ENCODE measurements around the gene ABHD12. TPM values are rescaled to one million over a fixed set of nuclear protein-coding genes. Genes with fewer than 3 reads are reported as not detected.

The ABHD12 gene
- total RNA-seq, 1 experiment from 2014 or later: 48.3 TPM

DNA sequence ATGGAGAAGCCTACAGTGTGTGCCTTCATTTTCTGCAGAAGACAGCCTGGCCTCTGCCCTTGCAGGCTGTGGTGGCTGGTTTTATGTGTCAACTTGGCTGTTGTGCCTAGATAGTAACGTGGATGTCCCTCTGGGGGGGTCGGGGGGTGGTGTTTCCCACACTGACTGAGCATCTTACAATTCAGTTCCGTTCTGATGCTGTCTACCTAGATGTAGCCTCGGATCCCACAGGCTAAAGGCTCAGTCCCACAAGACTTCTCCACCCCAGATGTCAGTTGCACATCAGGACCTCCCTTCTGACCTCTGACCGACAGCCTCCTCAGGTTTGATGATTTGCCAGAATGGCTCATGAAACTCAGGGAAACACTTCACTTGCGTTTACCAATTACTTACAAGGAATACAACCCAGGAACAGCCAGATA is 138.4 kb downstream of the ABHD12 start:
- H2AFZ ChIP-seq (ENCODE audit: low read length): no peak overlapping the region
- no peaks in the 10 kb centered on the region for H3K27me3 ChIP-seq (ENCODE audit: low read length)
- no peaks in the 10 kb centered on the region for H3F3A ChIP-seq (ENCODE audit: low read length, unreplicated experiment)
- TF ChIP-seq EZH2 (IDR thresholded peaks at IDR 0.05; ENCODE audit: low read length, unreplicated experiment): no peak
- no peak for TF ChIP-seq EZH2phosphoT487 (IDR thresholded peaks at IDR 0.05; ENCODE audit: borderline replicate concordance, low read length)
- TF ChIP-seq, protein P1, sequence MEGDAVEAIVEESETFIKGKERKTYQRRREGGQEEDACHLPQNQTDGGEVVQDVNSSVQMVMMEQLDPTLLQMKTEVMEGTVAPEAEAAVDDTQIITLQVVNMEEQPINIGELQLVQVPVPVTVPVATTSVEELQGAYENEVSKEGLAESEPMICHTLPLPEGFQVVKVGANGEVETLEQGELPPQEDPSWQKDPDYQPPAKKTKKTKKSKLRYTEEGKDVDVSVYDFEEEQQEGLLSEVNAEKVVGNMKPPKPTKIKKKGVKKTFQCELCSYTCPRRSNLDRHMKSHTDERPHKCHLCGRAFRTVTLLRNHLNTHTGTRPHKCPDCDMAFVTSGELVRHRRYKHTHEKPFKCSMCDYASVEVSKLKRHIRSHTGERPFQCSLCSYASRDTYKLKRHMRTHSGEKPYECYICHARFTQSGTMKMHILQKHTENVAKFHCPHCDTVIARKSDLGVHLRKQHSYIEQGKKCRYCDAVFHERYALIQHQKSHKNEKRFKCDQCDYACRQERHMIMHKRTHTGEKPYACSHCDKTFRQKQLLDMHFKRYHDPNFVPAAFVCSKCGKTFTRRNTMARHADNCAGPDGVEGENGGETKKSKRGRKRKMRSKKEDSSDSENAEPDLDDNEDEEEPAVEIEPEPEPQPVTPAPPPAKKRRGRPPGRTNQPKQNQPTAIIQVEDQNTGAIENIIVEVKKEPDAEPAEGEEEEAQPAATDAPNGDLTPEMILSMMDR (conservative IDR thresholded peaks at IDR 0.05; ENCODE audit: low read depth, low read length): no peak
- ChIA-PET CTCF (interaction anchor here (0.6 kb wide), 2 partner anchors 12 to 17 kb away, joined by 3 read pairs; no protein-coding TSS in a partner anchor), POLR2A (ENCODE audit: unreplicated experiment) (no interaction called here)
- H3K4me3 ChIP-seq (ENCODE audit: low read length): peak overlapping the region; percentile 92; the same call in 1 of the 2 replicates
- peaks cover 93% of the 10 kb centered on the region for H3K79me2 ChIP-seq (ENCODE audit: low read length)
- H3K4me1 ChIP-seq (ENCODE audit: insufficient read depth, low read length): peaks cover 42% of the 10 kb centered on the region
- intact Hi-C loops (cut with micrococcal nuclease): no loop called here
- H3K9me3 ChIP-seq (ENCODE audit: low read length): no peaks in the 10 kb centered on the region
- H3K27ac ChIP-seq (ENCODE audit: low read length): no peak overlapping the region
- H3K36me3 ChIP-seq (ENCODE audit: low read depth, low read length): peaks cover 39% of the 10 kb centered on the region
- H3K4me2 ChIP-seq (ENCODE audit: low read length): peak overlapping the region; percentile 95
- no peaks in the 10 kb centered on the region for H3K9me2 ChIP-seq (replicated peaks; ENCODE audit: low read length)
- no TSS peak for BruUV-seq (replicated peaks)
- H4K20me1 ChIP-seq (ENCODE audit: low read length): peaks cover 71% of the 10 kb centered on the region
- no peak for DNase-seq
- ATAC-seq: no peak
- no peak overlapping the region for H3K9ac ChIP-seq (ENCODE audit: low read length)

DNA sequence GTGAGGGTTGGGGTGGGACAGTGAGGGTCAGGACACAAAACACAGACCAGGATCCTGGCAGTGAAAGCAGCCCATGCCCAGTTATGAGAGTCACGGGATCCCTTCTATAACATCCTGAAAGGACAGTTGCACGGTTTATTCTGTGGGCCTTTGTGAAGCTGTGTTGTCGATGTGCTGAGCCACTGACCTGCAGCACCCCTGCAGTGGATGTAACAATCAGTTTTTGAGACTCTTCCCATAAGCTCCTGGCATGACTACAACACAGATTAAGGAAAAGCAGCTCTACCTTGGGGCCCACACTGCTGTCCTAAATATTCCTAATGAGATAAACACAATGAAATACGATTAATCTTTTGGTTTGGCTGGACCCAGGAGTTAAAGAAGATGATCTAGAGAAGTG is 139.1 kb downstream of the ABHD12 start:
- intact Hi-C loops (cut with micrococcal nuclease): no loop called here
- H3K27me3 ChIP-seq (ENCODE audit: low read length): no peaks in the 10 kb centered on the region
- no peaks in the 10 kb centered on the region for H3K9me2 ChIP-seq (replicated peaks; ENCODE audit: low read length)
- ChIA-PET POLR2A (ENCODE audit: unreplicated experiment) (no interaction called here), CTCF (interaction anchor here (0.6 to 1.1 kb wide), 3 partner anchors 12 to 28 kb away, joined by 3 read pairs; no protein-coding TSS in a partner anchor)
- no peak overlapping the region for H3K9ac ChIP-seq (ENCODE audit: low read length)
- ATAC-seq: no peak
- no peaks in the 10 kb centered on the region for H3K9me3 ChIP-seq (ENCODE audit: low read length)
- peak overlapping the region; percentile 92 for H3K4me3 ChIP-seq (ENCODE audit: low read length)
- no peak overlapping the region for H3K27ac ChIP-seq (ENCODE audit: low read length)
- H2AFZ ChIP-seq (ENCODE audit: low read length): no peak overlapping the region
- peaks cover 33% of the 10 kb centered on the region for H3K36me3 ChIP-seq (ENCODE audit: low read depth, low read length)
- H3K4me1 ChIP-seq (ENCODE audit: insufficient read depth, low read length): peaks cover 47% of the 10 kb centered on the region
- TF ChIP-seq, protein P1 (conservative IDR thresholded peaks at IDR 0.05; ENCODE audit: low read depth, low read length): no peak
- no peak for TF ChIP-seq EZH2 (IDR thresholded peaks at IDR 0.05; ENCODE audit: low read length, unreplicated experiment)
- TF ChIP-seq EZH2phosphoT487 (IDR thresholded peaks at IDR 0.05; ENCODE audit: borderline replicate concordance, low read length): no peak
- peak overlapping the region; percentile 95 for H3K4me2 ChIP-seq (ENCODE audit: low read length)
- H3F3A ChIP-seq (ENCODE audit: low read length, unreplicated experiment): no peaks in the 10 kb centered on the region
- H3K79me2 ChIP-seq (ENCODE audit: low read length): peaks cover 91% of the 10 kb centered on the region
- DNase-seq: no peak
- peaks cover 65% of the 10 kb centered on the region for H4K20me1 ChIP-seq (ENCODE audit: low read length)
- BruUV-seq (replicated peaks): no TSS peak

DNA sequence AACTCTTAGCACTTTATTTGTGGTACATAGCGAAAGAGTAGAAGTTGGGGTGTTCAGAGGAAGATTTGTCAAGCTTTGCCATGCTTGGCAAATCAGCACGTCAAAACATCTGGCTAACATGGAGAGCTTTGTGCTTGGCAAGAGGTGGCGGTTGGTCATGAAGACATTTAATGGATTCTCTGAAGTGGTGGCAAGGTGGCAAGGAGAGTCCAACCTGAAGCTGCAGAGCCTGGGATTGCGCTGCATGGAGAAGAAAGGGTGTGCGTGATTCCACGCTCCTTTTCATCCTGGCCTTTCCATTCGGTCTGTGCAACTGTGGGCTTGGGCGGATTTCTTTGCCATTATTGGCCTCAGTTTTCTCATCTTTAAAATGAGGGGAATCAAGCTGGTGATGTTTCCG is 139.6 kb downstream of the ABHD12 start:
- Histone ChIP-seq H3K27ac (ENCODE audit: low read length) (no peak overlapping the region), H3K79me2 (ENCODE audit: low read length) (peaks cover 91% of the 10 kb centered on the region), H3K4me1 (ENCODE audit: insufficient read depth, low read length) (peaks cover 52% of the 10 kb centered on the region), H3F3A (ENCODE audit: low read length, unreplicated experiment) (no peaks in the 10 kb centered on the region), H4K20me1 (ENCODE audit: low read length) (peaks cover 59% of the 10 kb centered on the region), H2AFZ (ENCODE audit: low read length) (no peak overlapping the region), H3K4me3 (ENCODE audit: low read length) (peak overlapping the region; percentile 92), H3K27me3 (ENCODE audit: low read length) (no peaks in the 10 kb centered on the region), H3K9ac (ENCODE audit: low read length) (peak overlapping the region; percentile 75; the same call in 1 of the 2 replicates), H3K9me3 (ENCODE audit: low read length) (no peaks in the 10 kb centered on the region), H3K36me3 (ENCODE audit: low read depth, low read length) (peaks cover 32% of the 10 kb centered on the region), H3K9me2 (replicated peaks; ENCODE audit: low read length) (no peaks in the 10 kb centered on the region), H3K4me2 (ENCODE audit: low read length) (peak overlapping the region; percentile 95)
- intact Hi-C loops (cut with micrococcal nuclease): no loop called here
- TF ChIP-seq, protein P1 (conservative IDR thresholded peaks at IDR 0.05; ENCODE audit: low read depth, low read length): no peak
- TF ChIP-seq EZH2 (IDR thresholded peaks at IDR 0.05; ENCODE audit: low read length, unreplicated experiment): no peak
- no peak for TF ChIP-seq EZH2phosphoT487 (IDR thresholded peaks at IDR 0.05; ENCODE audit: borderline replicate concordance, low read length)
- ChIA-PET POLR2A (ENCODE audit: unreplicated experiment) (no interaction called here), CTCF (interaction anchor here (0.5 to 1.1 kb wide), 2 partner anchors 27 to 140 kb away, joined by 3 to 6 read pairs; partner anchors contain the start of gene ABHD12)
- no TSS peak for BruUV-seq (replicated peaks)
- ATAC-seq (no peak), DNase-seq (no peak)

Data from PC-3 (cell line).